Measurements from ENCODE around the gene ARHGAP23.

ARHGAP23 gene

DNA sequence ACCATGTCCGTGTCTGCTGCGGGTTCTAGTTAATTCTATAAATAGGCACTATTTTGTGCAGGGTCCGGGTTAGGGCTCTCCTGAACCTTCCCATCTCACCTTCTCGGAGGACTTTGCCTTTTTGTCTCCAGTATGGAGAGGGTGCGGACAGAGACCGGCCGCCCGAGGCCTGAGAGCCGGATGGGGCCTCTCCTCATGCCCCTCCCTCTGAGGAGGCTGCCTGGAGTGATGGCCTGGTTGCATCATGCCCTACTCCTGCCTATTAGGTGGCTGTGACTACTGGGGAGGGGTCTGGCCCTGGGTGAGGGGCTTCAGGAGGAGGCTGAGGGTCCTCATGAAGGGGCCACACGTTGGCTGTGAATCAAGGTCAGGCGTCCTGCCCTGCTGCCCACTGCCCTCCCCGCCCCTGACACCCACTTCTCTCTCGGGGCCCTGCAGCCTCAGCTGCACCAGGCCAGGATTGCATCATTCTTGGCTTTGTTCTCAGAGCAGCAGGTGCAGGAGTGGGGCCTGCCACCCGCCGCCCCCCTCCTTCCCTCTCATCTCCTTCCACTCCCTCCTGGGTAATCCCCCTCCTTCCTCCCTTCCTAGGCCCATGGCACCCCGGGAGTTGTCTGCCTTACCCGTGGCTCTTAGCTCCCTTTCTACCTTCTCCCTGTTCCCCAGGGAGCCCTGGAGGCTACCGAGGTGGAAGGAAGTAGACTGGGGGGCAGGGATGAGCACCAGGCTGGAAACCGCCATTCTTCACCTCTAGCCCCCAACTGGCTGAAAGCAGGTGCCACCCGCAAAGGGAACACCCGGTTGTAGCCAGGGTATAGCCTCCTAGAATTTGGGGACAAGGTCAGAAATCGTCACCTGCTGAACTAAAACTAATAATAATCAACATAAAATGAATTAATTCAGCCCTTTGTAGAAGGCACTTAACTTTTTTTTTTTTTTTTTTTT, 12.7 kb upstream of the ARHGAP23 start:
- ATAC-seq: peak; percentile 44
- TF ChIP-seq ZC3H10 (CRISPR knock-in tag; IDR thresholded peaks at IDR 0.05) (no peak), GLIS3 (CRISPR knock-in tag; IDR thresholded peaks at IDR 0.05) (no peak), ESRRG (CRISPR knock-in tag; IDR thresholded peaks at IDR 0.05) (no peak)

DNA sequence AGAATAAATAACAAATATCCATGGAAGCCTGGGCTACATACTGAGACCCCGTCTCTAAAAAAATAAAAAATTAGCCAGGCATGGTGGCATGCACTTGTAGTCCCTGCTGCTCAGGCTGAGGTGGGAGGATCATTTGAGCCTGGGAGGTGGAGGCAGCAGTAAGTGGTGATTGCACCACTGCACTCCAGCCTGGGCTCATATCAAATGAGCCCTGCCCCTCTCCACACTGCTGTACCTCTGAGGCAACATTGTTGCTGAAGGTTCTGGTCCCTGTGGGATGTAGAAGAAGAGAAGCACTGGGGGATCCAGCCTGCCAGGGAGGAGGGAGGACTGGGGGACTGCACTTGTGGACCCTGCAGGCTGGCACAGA, 11.4 kb upstream of the ARHGAP23 start:
- TF ChIP-seq CREB5 (CRISPR knock-in tag; IDR thresholded peaks at IDR 0.05; ENCODE audit: low read depth): no peak
- TF ChIP-seq CSDC2 (CRISPR knock-in tag; IDR thresholded peaks at IDR 0.05): no peak
- TF ChIP-seq, protein P1, sequence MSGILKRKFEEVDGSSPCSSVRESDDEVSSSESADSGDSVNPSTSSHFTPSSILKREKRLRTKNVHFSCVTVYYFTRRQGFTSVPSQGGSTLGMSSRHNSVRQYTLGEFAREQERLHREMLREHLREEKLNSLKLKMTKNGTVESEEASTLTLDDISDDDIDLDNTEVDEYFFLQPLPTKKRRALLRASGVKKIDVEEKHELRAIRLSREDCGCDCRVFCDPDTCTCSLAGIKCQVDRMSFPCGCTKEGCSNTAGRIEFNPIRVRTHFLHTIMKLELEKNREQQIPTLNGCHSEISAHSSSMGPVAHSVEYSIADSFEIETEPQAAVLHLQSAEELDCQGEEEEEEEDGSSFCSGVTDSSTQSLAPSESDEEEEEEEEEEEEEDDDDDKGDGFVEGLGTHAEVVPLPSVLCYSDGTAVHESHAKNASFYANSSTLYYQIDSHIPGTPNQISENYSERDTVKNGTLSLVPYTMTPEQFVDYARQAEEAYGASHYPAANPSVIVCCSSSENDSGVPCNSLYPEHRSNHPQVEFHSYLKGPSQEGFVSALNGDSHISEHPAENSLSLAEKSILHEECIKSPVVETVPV (CRISPR knock-in tag; IDR thresholded peaks at IDR 0.05): no peak
- TF ChIP-seq ZFP3 (CRISPR knock-in tag; IDR thresholded peaks at IDR 0.05): no peak
- no peak for TF ChIP-seq POU6F1 (CRISPR knock-in tag; IDR thresholded peaks at IDR 0.05; ENCODE audit: borderline replicate concordance, low read depth)
- no peak for TF ChIP-seq ZNF70 (CRISPR knock-in tag; IDR thresholded peaks at IDR 0.05)
- no peak for TF ChIP-seq ARNTL (CRISPR knock-in tag; IDR thresholded peaks at IDR 0.05; ENCODE audit: borderline replicate concordance, low read depth)
- no peak for TF ChIP-seq TCF4 (CRISPR knock-in tag; IDR thresholded peaks at IDR 0.05; ENCODE audit: borderline replicate concordance)
- TF ChIP-seq PPARA (CRISPR knock-in tag; IDR thresholded peaks at IDR 0.05; ENCODE audit: borderline replicate concordance): no peak
- TF ChIP-seq ZFP30 (CRISPR knock-in tag; IDR thresholded peaks at IDR 0.05): no peak
- no peak for TF ChIP-seq BACH2 (CRISPR knock-in tag; IDR thresholded peaks at IDR 0.05; ENCODE audit: borderline replicate concordance)
- TF ChIP-seq ZNF8 (CRISPR knock-in tag; IDR thresholded peaks at IDR 0.05): no peak
- no peak for TF ChIP-seq ISL1 (CRISPR knock-in tag; IDR thresholded peaks at IDR 0.05)
- TF ChIP-seq GLIS3 (CRISPR knock-in tag; IDR thresholded peaks at IDR 0.05): no peak
- TF ChIP-seq RARB (CRISPR knock-in tag; IDR thresholded peaks at IDR 0.05): no peak
- ATAC-seq: no peak

DNA sequence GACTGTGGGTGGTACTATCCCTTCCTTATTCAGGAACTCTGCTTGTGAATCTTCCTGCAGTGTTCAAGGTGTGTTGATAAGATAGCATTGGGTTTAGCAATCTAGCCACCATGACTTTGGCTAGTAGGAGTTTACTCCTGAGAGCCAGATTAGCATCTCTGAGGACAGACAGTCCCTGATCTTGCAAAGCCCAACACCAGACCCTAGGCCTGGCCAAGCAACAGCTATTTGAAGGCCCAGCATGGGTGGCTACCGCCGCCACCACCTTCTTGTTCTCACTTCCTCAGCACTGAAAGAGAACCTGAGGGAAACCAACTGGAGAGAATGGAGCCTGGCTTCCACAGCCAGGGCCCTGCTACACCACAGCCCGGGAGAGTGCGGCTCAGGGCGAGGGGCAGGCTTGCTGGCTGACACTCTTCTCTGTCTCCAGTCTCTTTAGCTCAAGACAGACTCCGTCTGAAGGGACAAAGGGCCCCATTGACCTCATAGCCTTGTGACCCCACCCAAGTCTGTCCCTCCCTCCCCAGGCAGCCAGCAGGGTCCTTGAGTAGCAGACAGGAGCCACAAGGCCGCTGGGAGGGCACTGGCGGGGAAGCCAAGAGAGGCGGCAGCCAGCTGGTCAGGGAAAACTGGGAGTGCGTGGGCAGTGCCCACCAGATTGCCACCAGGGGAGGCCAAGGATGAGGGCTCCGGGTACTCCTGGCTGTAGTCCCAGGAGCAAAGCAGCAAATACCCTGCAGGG, 10.9 kb upstream of the ARHGAP23 start:
- TF ChIP-seq ZNF8 (CRISPR knock-in tag; IDR thresholded peaks at IDR 0.05) (no peak), ZC3H10 (CRISPR knock-in tag; IDR thresholded peaks at IDR 0.05) (no peak), ISL1 (CRISPR knock-in tag; IDR thresholded peaks at IDR 0.05) (no peak)
- ATAC-seq: no peak

GRCh38 chr17:38418062-38418692, 10.1 kb upstream of the ARHGAP23 start:
- TF ChIP-seq PATZ1 (CRISPR knock-in tag; IDR thresholded peaks at IDR 0.05; ENCODE audit: borderline replicate concordance): no peak
- TF ChIP-seq TOX (CRISPR knock-in tag; IDR thresholded peaks at IDR 0.05; ENCODE audit: borderline replicate concordance): no peak
- no peak for TF ChIP-seq ZC3H10 (CRISPR knock-in tag; IDR thresholded peaks at IDR 0.05)
- no peak for TF ChIP-seq ZFP30 (CRISPR knock-in tag; IDR thresholded peaks at IDR 0.05)
- TF ChIP-seq ZFP3 (CRISPR knock-in tag; IDR thresholded peaks at IDR 0.05): no peak
- TF ChIP-seq ESRRG (CRISPR knock-in tag; IDR thresholded peaks at IDR 0.05): no peak
- TF ChIP-seq RARB (CRISPR knock-in tag; IDR thresholded peaks at IDR 0.05): no peak
- TF ChIP-seq ARNTL (CRISPR knock-in tag; IDR thresholded peaks at IDR 0.05; ENCODE audit: borderline replicate concordance, low read depth): no peak
- TF ChIP-seq, protein P1 (CRISPR knock-in tag; IDR thresholded peaks at IDR 0.05): no peak
- TF ChIP-seq SNAI2 (CRISPR knock-in tag; IDR thresholded peaks at IDR 0.05): no peak
- TF ChIP-seq CSDC2 (CRISPR knock-in tag; IDR thresholded peaks at IDR 0.05): no peak
- TF ChIP-seq GLIS3 (CRISPR knock-in tag; IDR thresholded peaks at IDR 0.05): no peak
- no peak for TF ChIP-seq ZNF565 (CRISPR knock-in tag; conservative IDR thresholded peaks at IDR 0.05; ENCODE audit: low read depth)
- TF ChIP-seq ISL1 (CRISPR knock-in tag; IDR thresholded peaks at IDR 0.05): no peak
- no peak for ATAC-seq

All from SK-N-SH treated with all-trans-retinoic acid at 6 μM for 48 hours (cell line).